ENCODE data around the gene EDEM1. TPM values are rescaled to one million over a fixed set of nuclear protein-coding genes. Genes with fewer than 3 reads are reported as not detected.

The EDEM1 gene
- total and polyA plus RNA-seq, 10 of the 15 experiments (the other 5 are each of a cell fraction or from before 2014, with no cell fraction given), result 18.9 to 138 (median 57.5) TPM

- no peak for TF ChIP-seq RB1 (IDR thresholded peaks at IDR 0.05; ENCODE audit: borderline replicate concordance)
- TF ChIP-seq SP1 (IDR thresholded peaks at IDR 0.05; ENCODE audit: low read depth, low read length), result no peak
- TF ChIP-seq ZBTB40 (IDR thresholded peaks at IDR 0.05; ENCODE audit: borderline replicate concordance), result peak; percentile 64; the same call in 1 of the 2 replicates
- no peak for TF ChIP-seq RAD51 (IDR thresholded peaks at IDR 0.05)
- TF ChIP-seq CREM (IDR thresholded peaks at IDR 0.05; ENCODE audit: low read depth), result no peak
- peak; percentile 1 for TF ChIP-seq IKZF1 (conservative IDR thresholded peaks at IDR 0.05)
- no peak for TF ChIP-seq KAT2A (conservative IDR thresholded peaks at IDR 0.05; ENCODE audit: control insufficient read depth, low read depth, low read length)
- no peak for TF ChIP-seq YBX1 (IDR thresholded peaks at IDR 0.05)
- no peak for TF ChIP-seq MEF2B (IDR thresholded peaks at IDR 0.05; ENCODE audit: partially characterized antibody, poor library complexity, severe bottlenecking)
- peak; percentile 49 for TF ChIP-seq POLR2AphosphoS5 (IDR thresholded peaks at IDR 0.05; ENCODE audit: low read length)
- TF ChIP-seq POLR2A (IDR thresholded peaks at IDR 0.05; ENCODE audit: low read depth, low read length), result peak; percentile 58
- no peak for TF ChIP-seq ZBED1 (IDR thresholded peaks at IDR 0.05; ENCODE audit: borderline replicate concordance)
- no peak for TF ChIP-seq RELA (IDR thresholded peaks at IDR 0.05; ENCODE audit: borderline replicate concordance, partially characterized antibody)
- no peak for TF ChIP-seq ZNF217 (IDR thresholded peaks at IDR 0.05)
- TF ChIP-seq SIX5 (IDR thresholded peaks at IDR 0.05; ENCODE audit: low read depth, low read length, severe bottlenecking), result no peak
- TF ChIP-seq, protein P1, sequence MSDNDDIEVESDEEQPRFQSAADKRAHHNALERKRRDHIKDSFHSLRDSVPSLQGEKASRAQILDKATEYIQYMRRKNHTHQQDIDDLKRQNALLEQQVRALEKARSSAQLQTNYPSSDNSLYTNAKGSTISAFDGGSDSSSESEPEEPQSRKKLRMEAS (IDR thresholded peaks at IDR 0.05; ENCODE audit: low read depth, low read length), result no peak
- no peak for TF ChIP-seq ZSCAN29 (IDR thresholded peaks at IDR 0.05)
- peak; percentile 10; the same call in 1 of the 2 replicates for TF ChIP-seq BACH1 (IDR thresholded peaks at IDR 0.05; ENCODE audit: borderline replicate concordance)
- TF ChIP-seq CHD2 (IDR thresholded peaks at IDR 0.05; ENCODE audit: borderline replicate concordance, low read depth, low read length), result 0 out of 2 replicates have a peak, but pooled peaks have one; percentile 0
- no peak for TF ChIP-seq EZH2 (IDR thresholded peaks at IDR 0.05; ENCODE audit: borderline replicate concordance, control insufficient read depth, low read depth, low read length)
- TF ChIP-seq CBFB (IDR thresholded peaks at IDR 0.05; ENCODE audit: low read depth), result no peak
- TF ChIP-seq, protein P2, sequence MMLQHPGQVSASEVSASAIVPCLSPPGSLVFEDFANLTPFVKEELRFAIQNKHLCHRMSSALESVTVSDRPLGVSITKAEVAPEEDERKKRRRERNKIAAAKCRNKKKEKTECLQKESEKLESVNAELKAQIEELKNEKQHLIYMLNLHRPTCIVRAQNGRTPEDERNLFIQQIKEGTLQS (IDR thresholded peaks at IDR 0.05; ENCODE audit: borderline replicate concordance, extremely low read depth, low read depth, low read length), result no peak
- no peak for TF ChIP-seq FOXM1 (IDR thresholded peaks at IDR 0.05; ENCODE audit: low read depth, low read length)
- no peak for TF ChIP-seq EED (IDR thresholded peaks at IDR 0.05; ENCODE audit: low read depth)
- TF ChIP-seq STAT1 (conservative IDR thresholded peaks at IDR 0.05), result no peak
- no peak for TF ChIP-seq CTCF (IDR thresholded peaks at IDR 0.05 in 2 of 3, conservative IDR thresholded peaks at IDR 0.05 in 1 of 3; ENCODE audit: control insufficient read depth in 2 of 3, extremely low read depth in 1 of 3, insufficient read depth in 1 of 3, low read depth in 3 of 3, low read length in 3 of 3)
Observed at GRCh38 chr3:5188419-5189221, 1.1 kb downstream of the EDEM1 start (continued).

Measured in GM12878 (cell line).